ENCODE results near the gene AARS1.
"Not testable (repeated sequence)": the region's sequence is repeated elsewhere in the genome, so short reads cannot be mapped to it uniquely, and the experiment has no call there.

AARS1 gene

GRCh38 chr16:70276392-70276791 is 12.9 kb downstream of the AARS1 start:
- Histone ChIP-seq H3K4me1 (ENCODE audit: control insufficient read depth in 5 of 5, insufficient read depth in 5 of 5, low read length in 5 of 5) (no peaks in the 10 kb centered on the region), H3K36me3 (ENCODE audit: control insufficient read depth in 5 of 5, insufficient read depth in 5 of 5, low read length in 5 of 5) (peaks cover 9 to 74% (median 60%) of the 10 kb centered on the region in 5 donors)

GRCh38 chr16:70271696-70272095 is 17.6 kb downstream of the AARS1 start:
- no peak overlapping the region for H3K4me3 ChIP-seq (ENCODE audit: low read depth in 1 of 5, low read length in 5 of 5)
- no peak overlapping the region for H3K27ac ChIP-seq (ENCODE audit: low read depth, low read length)
- H3K9ac ChIP-seq (ENCODE audit: low read length in 5 of 5) = no peak overlapping the region
- H3K9me3 ChIP-seq (ENCODE audit: control insufficient read depth in 5 of 5, low read length in 5 of 5) = no peaks in the 10 kb centered on the region
- H3K36me3 ChIP-seq (ENCODE audit: control insufficient read depth in 5 of 5, insufficient read depth in 5 of 5, low read length in 5 of 5) = peaks cover 16 to 80% (median 62%) of the 10 kb centered on the region in 5 donors
- H3K4me1 ChIP-seq (ENCODE audit: control insufficient read depth in 5 of 5, insufficient read depth in 5 of 5, low read length in 5 of 5) = no peaks in the 10 kb centered on the region
- H3K27me3 ChIP-seq (ENCODE audit: control insufficient read depth in 5 of 5, insufficient read depth in 4 of 5, low read length in 5 of 5) = no peaks in the 10 kb centered on the region

More at GRCh38 chr16:70276392-70276791, 12.9 kb downstream of the AARS1 start:
- Histone ChIP-seq H3K4me3 (ENCODE audit: low read depth in 1 of 5, low read length in 5 of 5) (no peak overlapping the region), H3K27me3 (ENCODE audit: control insufficient read depth in 5 of 5, insufficient read depth in 4 of 5, low read length in 5 of 5) (no peaks in the 10 kb centered on the region), H3K27ac (ENCODE audit: low read depth, low read length) (no peak overlapping the region), H3K9ac (ENCODE audit: low read length in 5 of 5) (peak overlapping the region in 1 of 5 donors; percentile 9), H3K9me3 (ENCODE audit: control insufficient read depth in 5 of 5, low read length in 5 of 5) (no peaks in the 10 kb centered on the region)

GRCh38 chr16:70270176-70270575 is 19.1 kb downstream of the AARS1 start:
- Histone ChIP-seq H3K9me3 (ENCODE audit: control insufficient read depth in 5 of 5, low read length in 5 of 5) (no peaks in the 10 kb centered on the region), H3K4me1 (ENCODE audit: control insufficient read depth in 5 of 5, insufficient read depth in 5 of 5, low read length in 5 of 5) (no peaks in the 10 kb centered on the region), H3K27ac (ENCODE audit: low read depth, low read length) (no peak overlapping the region), H3K9ac (ENCODE audit: low read length in 5 of 5) (no peak overlapping the region), H3K4me3 (ENCODE audit: low read depth in 1 of 5, low read length in 5 of 5) (no peak overlapping the region), H3K27me3 (ENCODE audit: control insufficient read depth in 5 of 5, insufficient read depth in 4 of 5, low read length in 5 of 5) (no peaks in the 10 kb centered on the region), H3K36me3 (ENCODE audit: control insufficient read depth in 5 of 5, insufficient read depth in 5 of 5, low read length in 5 of 5) (peaks cover 10 to 78% (median 64%) of the 10 kb centered on the region in 5 donors)

GRCh38 chr16:70269471-70269870 is 19.8 kb downstream of the AARS1 start:
- no peaks in the 10 kb centered on the region for H3K9me3 ChIP-seq (ENCODE audit: control insufficient read depth in 5 of 5, low read length in 5 of 5)
- peaks cover 13 to 85% (median 67%) of the 10 kb centered on the region in 5 donors for H3K36me3 ChIP-seq (ENCODE audit: control insufficient read depth in 5 of 5, insufficient read depth in 5 of 5, low read length in 5 of 5)

GRCh38 chr16:70267922-70268321 is 21.4 kb downstream of the AARS1 start:
- peaks cover 14 to 93% (median 77%) of the 10 kb centered on the region in 5 donors for H3K36me3 ChIP-seq (ENCODE audit: control insufficient read depth in 5 of 5, insufficient read depth in 5 of 5, low read length in 5 of 5)
- H3K4me3 ChIP-seq (ENCODE audit: low read depth in 1 of 5, low read length in 5 of 5); H3K27me3 ChIP-seq (ENCODE audit: control insufficient read depth in 5 of 5, insufficient read depth in 4 of 5, low read length in 5 of 5); H3K27ac ChIP-seq (ENCODE audit: low read depth, low read length); H3K9me3 ChIP-seq (ENCODE audit: control insufficient read depth in 5 of 5, low read length in 5 of 5); H3K4me1 ChIP-seq (ENCODE audit: control insufficient read depth in 5 of 5, insufficient read depth in 5 of 5, low read length in 5 of 5); H3K9ac ChIP-seq (ENCODE audit: low read length in 5 of 5): not testable (repeated sequence)

More at GRCh38 chr16:70269471-70269870, 19.8 kb downstream of the AARS1 start:
- no peak overlapping the region for H3K27ac ChIP-seq (ENCODE audit: low read depth, low read length)
- no peak overlapping the region for H3K9ac ChIP-seq (ENCODE audit: low read length in 5 of 5)
- H3K4me3 ChIP-seq (ENCODE audit: low read depth in 1 of 5, low read length in 5 of 5) = no peak overlapping the region
- no peaks in the 10 kb centered on the region for H3K4me1 ChIP-seq (ENCODE audit: control insufficient read depth in 5 of 5, insufficient read depth in 5 of 5, low read length in 5 of 5)
- H3K27me3 ChIP-seq (ENCODE audit: control insufficient read depth in 5 of 5, insufficient read depth in 4 of 5, low read length in 5 of 5) = no peaks in the 10 kb centered on the region

GRCh38 chr16:70267516-70267915 is 21.8 kb downstream of the AARS1 start:
- H3K9ac ChIP-seq (ENCODE audit: low read length in 5 of 5) = no peak overlapping the region
- no peak overlapping the region for H3K4me3 ChIP-seq (ENCODE audit: low read depth in 1 of 5, low read length in 5 of 5)
- H3K27me3 ChIP-seq (ENCODE audit: control insufficient read depth in 5 of 5, insufficient read depth in 4 of 5, low read length in 5 of 5) = no peaks in the 10 kb centered on the region
- H3K9me3 ChIP-seq (ENCODE audit: control insufficient read depth in 5 of 5, low read length in 5 of 5) = no peaks in the 10 kb centered on the region
- peaks cover 14 to 92% (median 80%) of the 10 kb centered on the region in 5 donors for H3K36me3 ChIP-seq (ENCODE audit: control insufficient read depth in 5 of 5, insufficient read depth in 5 of 5, low read length in 5 of 5)
- H3K4me1 ChIP-seq (ENCODE audit: control insufficient read depth in 5 of 5, insufficient read depth in 5 of 5, low read length in 5 of 5) = no peaks in the 10 kb centered on the region
- H3K27ac ChIP-seq (ENCODE audit: low read depth, low read length) = no peak overlapping the region

GRCh38 chr16:70259903-70260302 is 29.4 kb downstream of the AARS1 start:
- not testable (repeated sequence) for H3K4me3 ChIP-seq (ENCODE audit: low read depth in 1 of 5, low read length in 5 of 5); H3K9me3 ChIP-seq (ENCODE audit: control insufficient read depth in 5 of 5, low read length in 5 of 5); H3K27ac ChIP-seq (ENCODE audit: low read depth, low read length); H3K27me3 ChIP-seq (ENCODE audit: control insufficient read depth in 5 of 5, insufficient read depth in 4 of 5, low read length in 5 of 5); H3K4me1 ChIP-seq (ENCODE audit: control insufficient read depth in 5 of 5, insufficient read depth in 5 of 5, low read length in 5 of 5); H3K9ac ChIP-seq (ENCODE audit: low read length in 5 of 5)
- peaks cover 10 to 96% (median 83%) of the 10 kb centered on the region in 5 donors for H3K36me3 ChIP-seq (ENCODE audit: control insufficient read depth in 5 of 5, insufficient read depth in 5 of 5, low read length in 5 of 5)

- peaks cover 6 to 96% (median 84%) of the 10 kb centered on the region in 5 donors for H3K36me3 ChIP-seq (ENCODE audit: control insufficient read depth in 5 of 5, insufficient read depth in 5 of 5, low read length in 5 of 5)
- no peaks in the 10 kb centered on the region for H3K9me3 ChIP-seq (ENCODE audit: control insufficient read depth in 5 of 5, low read length in 5 of 5)
- H3K4me3 ChIP-seq (ENCODE audit: low read depth in 1 of 5, low read length in 5 of 5) = no peak overlapping the region
- no peaks in the 10 kb centered on the region for H3K27me3 ChIP-seq (ENCODE audit: control insufficient read depth in 5 of 5, insufficient read depth in 4 of 5, low read length in 5 of 5)
- H3K4me1 ChIP-seq (ENCODE audit: control insufficient read depth in 5 of 5, insufficient read depth in 5 of 5, low read length in 5 of 5) = no peaks in the 10 kb centered on the region
- no peak overlapping the region for H3K9ac ChIP-seq (ENCODE audit: low read length in 5 of 5)
- no peak overlapping the region for H3K27ac ChIP-seq (ENCODE audit: low read depth, low read length)
Observed at GRCh38 chr16:70258946-70259345, 30.4 kb downstream of the AARS1 start.

- Histone ChIP-seq H3K4me3 (ENCODE audit: low read depth in 1 of 5, low read length in 5 of 5) (no peak overlapping the region), H3K9ac (ENCODE audit: low read length in 5 of 5) (no peak overlapping the region), H3K27me3 (ENCODE audit: control insufficient read depth in 5 of 5, insufficient read depth in 4 of 5, low read length in 5 of 5) (no peaks in the 10 kb centered on the region), H3K36me3 (ENCODE audit: control insufficient read depth in 5 of 5, insufficient read depth in 5 of 5, low read length in 5 of 5) (peaks cover 6 to 96% (median 84%) of the 10 kb centered on the region in 5 donors), H3K9me3 (ENCODE audit: control insufficient read depth in 5 of 5, low read length in 5 of 5) (no peaks in the 10 kb centered on the region), H3K4me1 (ENCODE audit: control insufficient read depth in 5 of 5, insufficient read depth in 5 of 5, low read length in 5 of 5) (no peaks in the 10 kb centered on the region), H3K27ac (ENCODE audit: low read depth, low read length) (no peak overlapping the region)
Observed at GRCh38 chr16:70258065-70258464, 31.2 kb downstream of the AARS1 start.

- Histone ChIP-seq H3K4me1 (ENCODE audit: control insufficient read depth in 5 of 5, insufficient read depth in 5 of 5, low read length in 5 of 5) (no peaks in the 10 kb centered on the region), H3K36me3 (ENCODE audit: control insufficient read depth in 5 of 5, insufficient read depth in 5 of 5, low read length in 5 of 5) (peaks cover 6 to 98% (median 86%) of the 10 kb centered on the region in 5 donors), H3K9me3 (ENCODE audit: control insufficient read depth in 5 of 5, low read length in 5 of 5) (no peaks in the 10 kb centered on the region), H3K27me3 (ENCODE audit: control insufficient read depth in 5 of 5, insufficient read depth in 4 of 5, low read length in 5 of 5) (no peaks in the 10 kb centered on the region), H3K9ac (ENCODE audit: low read length in 5 of 5) (no peak overlapping the region), H3K4me3 (ENCODE audit: low read depth in 1 of 5, low read length in 5 of 5) (no peak overlapping the region), H3K27ac (ENCODE audit: low read depth, low read length) (no peak overlapping the region)
Observed at GRCh38 chr16:70257391-70257790, 31.9 kb downstream of the AARS1 start.

GRCh38 chr16:70255574-70255973 is 33.7 kb downstream of the AARS1 start:
- Histone ChIP-seq H3K4me1 (ENCODE audit: control insufficient read depth in 5 of 5, insufficient read depth in 5 of 5, low read length in 5 of 5) (peaks cover 0 to 8% (median 7%) of the 10 kb centered on the region in 5 donors), H3K9ac (ENCODE audit: low read length in 5 of 5) (no peak overlapping the region), H3K9me3 (ENCODE audit: control insufficient read depth in 5 of 5, low read length in 5 of 5) (no peaks in the 10 kb centered on the region), H3K27ac (ENCODE audit: low read depth, low read length) (no peak overlapping the region), H3K27me3 (ENCODE audit: control insufficient read depth in 5 of 5, insufficient read depth in 4 of 5, low read length in 5 of 5) (no peaks in the 10 kb centered on the region), H3K4me3 (ENCODE audit: low read depth in 1 of 5, low read length in 5 of 5) (no peak overlapping the region), H3K36me3 (ENCODE audit: control insufficient read depth in 5 of 5, insufficient read depth in 5 of 5, low read length in 5 of 5) (peaks cover 6 to 83% (median 75%) of the 10 kb centered on the region in 5 donors)
